CD4-positive, alpha-beta memory T cell (primary cell): Measurements from ENCODE around the gene ALG1. TPM values are rescaled to one million over a fixed set of nuclear protein-coding genes. Genes with fewer than 3 reads are reported as not detected.

Experiments used
- CTCF ChIA-PET: fragments of 350-600 bp; sonication (Branson Sonifier 250); formaldehyde crosslinking; loops from one replicate; lab custom pipeline; 2021; ENCODE audit warnings: inconsistent platforms; ENCODE audit not compliant: partially characterized antibody; lab: Charles Lee
- POLR2A ChIA-PET: fragments of 350-600 bp; sonication (Branson Sonifier 250); formaldehyde crosslinking; loops from one replicate; lab custom pipeline; 2021; ENCODE audit not compliant: partially characterized antibody; lab: Charles Lee
- DNase-seq, 5 donors: peaks; one replicate each; pipeline versions ENCODE4 v3.0.0 to v3.0.0-alpha.2; 2020 to 2022; ENCODE audit warnings: mixed read lengths in 1 of 5
- H3K27ac ChIP-seq: one replicate; pipeline ENCODE4 v1.7.0; 2013; ENCODE audit warnings: low read depth, low read length
- H3K27me3 ChIP-seq: 2 replicates; pipeline ENCODE4 v1.7.0; 2013; ENCODE audit warnings: mild to moderate bottlenecking, low read length, moderate library complexity; ENCODE audit not compliant: insufficient read depth
- H3K36me3 ChIP-seq: 2 replicates; pipeline ENCODE4 v1.7.0; 2013; ENCODE audit warnings: mild to moderate bottlenecking, low read length, moderate library complexity; ENCODE audit not compliant: insufficient read depth
- H3K4me1 ChIP-seq: 2 replicates; pipeline ENCODE4 v1.7.0; 2013; ENCODE audit warnings: mild to moderate bottlenecking, low read length, moderate library complexity; ENCODE audit not compliant: insufficient read depth
- H3K4me3 ChIP-seq, 2 donors: one replicate each; pipeline ENCODE4 v1.7.0; 2013; ENCODE audit warnings: low read length in 2 of 2, mild to moderate bottlenecking in 1 of 2
- H3K9me3 ChIP-seq, 2 donors: one replicate each; pipeline ENCODE4 v1.7.0; 2013; ENCODE audit warnings: low read length in 2 of 2, control low read depth in 1 of 2; ENCODE audit not compliant: control insufficient read depth in 1 of 2
- H3K27ac Mint-ChIP-seq, 7 donors: one replicate each; pipeline ENCODE4 v1.8.0; 2020 to 2021; ENCODE audit warnings: mixed read lengths in 7 of 7, mild to moderate bottlenecking in 6 of 7, inconsistent platforms in 3 of 7, moderate library complexity in 3 of 7
- H3K27me3 Mint-ChIP-seq, 2 donors: one replicate each; pipeline ENCODE4 v1.8.0; 2020 to 2021; ENCODE audit warnings: mixed read lengths in 2 of 2
- H3K36me3 Mint-ChIP-seq, 2 donors: one replicate each; pipeline ENCODE4 v1.8.0; 2020 to 2021; ENCODE audit warnings: mixed read lengths in 2 of 2, inconsistent platforms in 1 of 2, mild to moderate bottlenecking in 1 of 2
- H3K4me1 Mint-ChIP-seq, 4 donors: one replicate each; pipeline ENCODE4 v1.8.0; 2020 to 2021; ENCODE audit warnings: mixed read lengths in 4 of 4, mild to moderate bottlenecking in 1 of 4
- H3K4me3 Mint-ChIP-seq, 8 donors: one replicate each; pipeline ENCODE4 v1.8.0; 2020 to 2021; ENCODE audit warnings: mixed read lengths in 8 of 8, mild to moderate bottlenecking in 7 of 8, moderate library complexity in 6 of 8, inconsistent platforms in 3 of 8
- H3K9me3 Mint-ChIP-seq, 8 donors: one replicate each; pipeline ENCODE4 v1.8.0; 2020 to 2021; ENCODE audit warnings: mixed read lengths in 8 of 8, mild to moderate bottlenecking in 5 of 8, inconsistent platforms in 3 of 8, moderate library complexity in 1 of 8
- intact Hi-C: fragments of 100-400 bp; cut with micrococcal nuclease; formaldehyde crosslinking; loops from one replicate; pipeline ENCODE4 v1.15.1; 2023
- polyA plus RNA-seq, 2 donors: library from polyadenylated mRNA; unstranded; fragments of 300-500 nt; fragmentation: Illumina TruSeq; gene quantifications; one replicate each; pipeline ENCODE4 v1.2.3, GENCODE V29; 2021
- total RNA-seq, 2 experiments: library from RNA; stranded (reverse); gene quantifications; one replicate each; pipeline ENCODE4 v1.2.3, GENCODE V29; 2021

ALG1 gene
- total and polyA plus RNA-seq, 4 experiments from 2014 or later, result 23.5 to 34.0 (median 27.7) TPM

DNA sequence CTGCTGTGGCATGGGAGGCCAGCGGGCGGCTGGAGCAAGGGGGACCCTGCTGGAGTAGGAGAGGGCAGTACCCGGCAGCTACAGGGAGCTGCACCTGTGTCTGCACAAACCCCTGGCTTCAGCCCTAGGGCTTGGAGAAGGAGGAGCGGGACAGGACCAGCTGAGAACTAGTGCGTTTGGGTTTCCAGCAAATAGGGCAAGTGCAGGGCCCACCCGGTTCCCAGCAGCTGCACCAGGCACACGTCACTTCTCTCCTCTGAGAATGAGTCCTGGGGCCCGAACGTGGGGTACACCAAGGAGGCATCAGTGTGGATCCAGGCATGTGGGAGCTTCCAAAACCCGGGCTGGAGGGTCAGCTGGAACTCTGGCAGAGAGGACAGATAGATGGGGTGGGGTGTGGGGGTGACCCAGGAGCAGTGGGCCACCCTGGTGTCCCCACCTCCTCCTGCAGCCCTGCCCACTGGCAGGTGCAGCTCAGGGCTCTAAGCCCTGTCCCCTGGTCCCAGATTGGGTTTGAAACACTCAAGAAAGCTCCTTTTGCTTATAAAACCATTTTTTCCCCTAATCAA is 11.5 kb upstream of the ALG1 start:
- Mint-ChIP-seq H3K9me3 (no peaks in the 10 kb centered on the region), H3K27me3 (peaks cover 0 to 5% of the 10 kb centered on the region in 2 donors), H3K4me3 (no peak overlapping the region), H3K36me3 (no peaks in the 10 kb centered on the region), H3K27ac (no peak overlapping the region), H3K4me1 (no peaks in the 10 kb centered on the region)
- Histone ChIP-seq H3K4me3 (no peak overlapping the region), H3K27ac (no peak overlapping the region), H3K27me3 (no peaks in the 10 kb centered on the region), H3K4me1 (no peaks in the 10 kb centered on the region), H3K9me3 (no peaks in the 10 kb centered on the region), H3K36me3 (no peaks in the 10 kb centered on the region)
- intact Hi-C loops, result no loop called here
- ChIA-PET CTCF (interaction anchor here (1.5 kb wide), 1 partner anchor 15 kb away, joined by 4 read pairs; no protein-coding TSS in a partner anchor), POLR2A (no interaction called here)
- DNase-seq, result no peak

GRCh38 chr16:5062051-5062450 is 9.6 kb upstream of the ALG1 start:
- intact Hi-C loops, result no loop called here

DNA sequence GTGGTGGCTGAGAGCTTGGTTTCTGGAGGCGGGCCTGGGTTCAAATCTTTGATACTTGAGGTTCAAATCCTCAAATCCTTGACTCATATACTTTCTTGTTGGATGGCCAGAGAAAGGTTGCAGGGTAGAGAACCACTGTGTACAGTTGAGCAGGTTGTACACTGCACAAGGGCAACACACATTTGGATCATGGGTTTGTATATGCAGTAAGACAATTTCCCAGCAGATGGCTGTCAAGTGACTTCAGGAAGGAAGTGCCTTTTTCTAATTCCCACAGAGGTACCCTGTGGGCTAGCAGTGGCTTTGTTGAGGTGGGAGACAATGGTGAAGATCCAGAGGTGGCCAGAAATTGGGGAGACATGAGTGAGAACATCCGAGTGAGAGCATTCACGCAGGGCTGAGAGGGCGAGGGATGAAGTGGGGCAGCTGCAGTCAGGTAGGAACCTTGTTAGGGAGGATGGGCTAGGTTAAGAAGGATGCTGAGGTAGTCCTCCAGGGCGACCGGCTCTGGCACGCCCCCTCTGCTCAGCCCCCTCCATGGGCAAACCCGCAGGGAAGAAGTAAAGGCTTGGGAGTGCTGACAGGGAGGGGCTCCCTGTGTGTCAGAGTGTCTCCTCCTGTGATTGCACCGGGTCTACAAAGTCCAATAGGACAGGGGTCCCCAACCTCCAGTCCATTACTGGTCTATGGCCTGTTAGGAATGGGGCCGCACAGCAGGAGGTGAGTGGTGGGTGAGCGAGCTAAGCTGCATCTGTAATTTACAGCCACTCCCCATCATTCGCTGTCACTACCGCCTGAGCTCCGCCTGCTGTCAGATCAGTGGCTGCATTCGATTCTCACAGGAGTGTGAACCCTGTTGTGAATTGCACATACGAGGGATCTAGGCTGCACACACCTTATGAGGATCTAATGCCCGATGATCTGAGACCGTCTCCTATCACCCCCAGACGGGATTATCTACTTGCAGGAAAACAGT is 8.6 kb upstream of the ALG1 start:
- no peaks in the 10 kb centered on the region for H3K27me3 ChIP-seq
- intact Hi-C loops, result no loop called here
- ChIA-PET POLR2A (no interaction called here), CTCF (interaction anchor here (1.0 kb wide), 1 partner anchor 9 kb away, joined by 3 read pairs; the partner anchor contains the start of gene ALG1)
- Mint-ChIP-seq H3K4me1 (no peaks in the 10 kb centered on the region), H3K9me3 (no peaks in the 10 kb centered on the region), H3K36me3 (no peaks in the 10 kb centered on the region), H3K27me3 (peaks cover 0 to 5% of the 10 kb centered on the region in 2 donors), H3K4me3 (no peak overlapping the region), H3K27ac (peak overlapping the region in 1 of 7 donors; percentile 13)
- H3K4me1 ChIP-seq, result no peaks in the 10 kb centered on the region
- H3K9me3 ChIP-seq, result no peaks in the 10 kb centered on the region
- no peak overlapping the region for H3K4me3 ChIP-seq
- no peak overlapping the region for H3K27ac ChIP-seq
- no peaks in the 10 kb centered on the region for H3K36me3 ChIP-seq
- no peak for DNase-seq

More at GRCh38 chr16:5062051-5062450, 9.6 kb upstream of the ALG1 start:
- H3K4me1 ChIP-seq, result no peaks in the 10 kb centered on the region
- H3K27ac Mint-ChIP-seq, result no peak overlapping the region
- no peak for DNase-seq
- ChIA-PET POLR2A (no interaction called here), CTCF (interaction anchor here (1.0 kb wide), 1 partner anchor 10 kb away, joined by 3 read pairs; the partner anchor contains the start of gene ALG1)
- H3K4me3 Mint-ChIP-seq, result no peak overlapping the region
- H3K4me1 Mint-ChIP-seq, result no peaks in the 10 kb centered on the region
- H3K9me3 Mint-ChIP-seq, result no peaks in the 10 kb centered on the region
- H3K27ac ChIP-seq, result no peak overlapping the region
- no peaks in the 10 kb centered on the region for H3K36me3 Mint-ChIP-seq
- no peak overlapping the region for H3K4me3 ChIP-seq
- H3K27me3 Mint-ChIP-seq, result peaks cover 0 to 5% of the 10 kb centered on the region in 2 donors
- no peaks in the 10 kb centered on the region for H3K36me3 ChIP-seq
- H3K9me3 ChIP-seq, result no peaks in the 10 kb centered on the region
- H3K27me3 ChIP-seq, result no peaks in the 10 kb centered on the region

DNA sequence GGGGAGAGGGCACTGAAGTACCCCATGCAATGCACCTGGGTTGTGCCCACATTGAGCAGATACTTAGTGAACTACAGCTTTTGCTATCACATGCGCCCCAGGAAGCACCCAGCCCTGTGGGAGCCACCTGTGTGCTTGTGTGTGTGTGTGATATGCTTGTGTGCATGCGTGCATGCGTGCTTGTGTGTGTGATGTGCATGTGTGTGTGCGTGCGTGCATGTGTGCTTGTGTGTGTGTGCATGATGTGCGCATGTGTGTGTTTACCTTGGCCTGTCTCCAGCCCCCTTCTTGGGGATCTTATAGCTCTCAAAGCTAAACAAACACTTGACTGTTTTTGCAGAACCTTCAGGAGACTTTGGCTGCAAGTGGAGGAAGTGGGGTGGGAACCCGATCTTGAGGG is 6.7 kb upstream of the ALG1 start:
- intact Hi-C loops, result no loop called here
- H3K4me3 Mint-ChIP-seq, result no peak overlapping the region
- H3K4me1 Mint-ChIP-seq, result no peaks in the 10 kb centered on the region
- no peak for DNase-seq
- no peaks in the 10 kb centered on the region for H3K9me3 Mint-ChIP-seq
- H3K27ac ChIP-seq, result no peak overlapping the region
- H3K27me3 ChIP-seq, result no peaks in the 10 kb centered on the region
- H3K27me3 Mint-ChIP-seq, result peaks cover 0 to 5% of the 10 kb centered on the region in 2 donors
- H3K9me3 ChIP-seq, result no peaks in the 10 kb centered on the region
- H3K27ac Mint-ChIP-seq, result no peak overlapping the region
- H3K36me3 ChIP-seq, result no peaks in the 10 kb centered on the region
- ChIA-PET CTCF (no interaction called here), POLR2A (no interaction called here)
- H3K36me3 Mint-ChIP-seq, result no peaks in the 10 kb centered on the region
- no peak overlapping the region for H3K4me3 ChIP-seq
- no peaks in the 10 kb centered on the region for H3K4me1 ChIP-seq

- ChIA-PET CTCF (no interaction called here), POLR2A (no interaction called here)
- Histone ChIP-seq H3K36me3 (no peaks in the 10 kb centered on the region), H3K27me3 (no peaks in the 10 kb centered on the region), H3K4me3 (no peak overlapping the region), H3K9me3 (no peaks in the 10 kb centered on the region), H3K4me1 (no peaks in the 10 kb centered on the region), H3K27ac (no peak overlapping the region)
- H3K4me3 Mint-ChIP-seq, result no peak overlapping the region
- peaks cover 0 to 5% of the 10 kb centered on the region in 2 donors for H3K27me3 Mint-ChIP-seq
- DNase-seq, result no peak
- intact Hi-C loops, result no loop called here
- no peaks in the 10 kb centered on the region for H3K36me3 Mint-ChIP-seq
- no peaks in the 10 kb centered on the region for H3K9me3 Mint-ChIP-seq
- no peaks in the 10 kb centered on the region for H3K4me1 Mint-ChIP-seq
- no peak overlapping the region for H3K27ac Mint-ChIP-seq
Observed at GRCh38 chr16:5065326-5065725, 6.3 kb upstream of the ALG1 start.

DNA sequence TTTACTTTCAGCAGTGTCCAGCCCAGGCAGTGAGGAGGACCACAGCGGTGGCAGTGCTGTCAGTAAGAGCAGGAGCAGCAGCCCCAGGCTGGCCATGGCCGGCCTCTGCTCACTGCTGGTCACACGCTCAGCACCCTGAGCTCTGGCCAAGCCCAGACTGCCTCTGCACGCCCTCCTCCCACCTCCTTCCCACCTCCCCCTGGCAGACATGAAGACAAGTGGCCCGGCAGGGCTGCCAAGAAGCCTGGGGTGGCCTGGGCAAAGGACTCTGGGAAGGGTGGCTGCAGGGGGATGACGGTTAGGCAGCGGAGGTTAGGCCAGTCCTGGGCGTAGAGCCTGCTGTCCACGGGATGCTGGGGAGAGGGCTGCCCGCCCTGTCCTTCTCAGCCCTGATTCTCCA is 5.8 kb upstream of the ALG1 start, which contains the start of gene C16orf89:
Gene C16orf89, minus strand, starts transcription at position 144 of the 400 bp plus-strand sequence. Its CDS starts 48 bp downstream, at position 96.
- no peak within 1 kb of the TSS for H3K4me3 ChIP-seq
- intact Hi-C loops, result no loop called here
- CTCF ChIA-PET, result no interaction called here

DNA sequence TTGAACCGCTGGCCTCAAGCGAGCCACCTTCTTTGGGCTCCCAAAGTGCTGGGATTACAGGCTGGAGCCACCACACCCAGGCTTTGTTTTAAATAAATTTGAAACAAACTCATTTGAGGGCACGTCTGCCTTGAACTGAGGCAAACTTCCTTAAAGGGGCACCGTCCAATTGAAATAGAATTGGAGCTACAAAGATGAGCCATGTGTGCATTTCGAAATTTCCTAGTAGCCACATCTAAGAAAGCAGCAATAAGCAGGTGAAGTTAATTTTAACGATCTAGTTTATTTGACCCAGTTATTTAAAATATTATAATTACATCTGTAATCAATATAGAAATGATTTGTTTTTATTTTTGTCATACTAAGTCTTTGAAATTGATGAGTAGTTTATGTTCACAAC is 5.1 kb upstream of the ALG1 start:
- no peaks in the 10 kb centered on the region for H3K36me3 ChIP-seq
- H3K27ac ChIP-seq, result no peak overlapping the region
- Mint-ChIP-seq H3K4me3 (no peak overlapping the region), H3K9me3 (no peaks in the 10 kb centered on the region), H3K27me3 (peaks cover 0 to 5% of the 10 kb centered on the region in 2 donors), H3K36me3 (no peaks in the 10 kb centered on the region), H3K27ac (no peak overlapping the region), H3K4me1 (peaks cover 5 to 9% (median 7%) of the 10 kb centered on the region in 4 donors)
- H3K27me3 ChIP-seq, result no peaks in the 10 kb centered on the region
- peaks cover 7% of the 10 kb centered on the region for H3K4me1 ChIP-seq
- H3K9me3 ChIP-seq, result no peaks in the 10 kb centered on the region
- no peak for DNase-seq
- intact Hi-C loops, result no loop called here
- ChIA-PET CTCF (no interaction called here), POLR2A (no interaction called here)
- no peak overlapping the region for H3K4me3 ChIP-seq

More for the DNA sequence above, 5.8 kb upstream of the ALG1 start, which contains the start of gene C16orf89:
- no peak for DNase-seq
- POLR2A ChIA-PET, result no interaction called here
- Histone ChIP-seq H3K9me3 (no peaks in the 10 kb centered on the region), H3K27me3 (no peaks in the 10 kb centered on the region), H3K36me3 (no peaks in the 10 kb centered on the region), H3K4me1 (no peaks in the 10 kb centered on the region), H3K27ac (no peak within 1 kb of the TSS)
- H3K4me1 Mint-ChIP-seq, result peaks cover under 1 to 2% (median under 1%) of the 10 kb centered on the region in 4 donors
- H3K4me3 Mint-ChIP-seq, result no peak within 1 kb of the TSS
- no peaks in the 10 kb centered on the region for H3K36me3 Mint-ChIP-seq
- H3K27me3 Mint-ChIP-seq, result peaks cover 0 to 5% of the 10 kb centered on the region in 2 donors
- H3K9me3 Mint-ChIP-seq, result no peaks in the 10 kb centered on the region
- H3K27ac Mint-ChIP-seq, result no peak within 1 kb of the TSS
